Suppressor macrophage (primary cell): Measurements from ENCODE around the gene POLR2B.
"Not testable (repeated sequence)": the region's sequence is repeated elsewhere in the genome, so short reads cannot be mapped to it uniquely, and the experiment has no call there.

Source experiments
- DNase-seq, 4 experiments: peaks; one replicate each; pipeline ENCODE4 v3.0.0-alpha.2; 2020 to 2022

Gene POLR2B

DNA sequence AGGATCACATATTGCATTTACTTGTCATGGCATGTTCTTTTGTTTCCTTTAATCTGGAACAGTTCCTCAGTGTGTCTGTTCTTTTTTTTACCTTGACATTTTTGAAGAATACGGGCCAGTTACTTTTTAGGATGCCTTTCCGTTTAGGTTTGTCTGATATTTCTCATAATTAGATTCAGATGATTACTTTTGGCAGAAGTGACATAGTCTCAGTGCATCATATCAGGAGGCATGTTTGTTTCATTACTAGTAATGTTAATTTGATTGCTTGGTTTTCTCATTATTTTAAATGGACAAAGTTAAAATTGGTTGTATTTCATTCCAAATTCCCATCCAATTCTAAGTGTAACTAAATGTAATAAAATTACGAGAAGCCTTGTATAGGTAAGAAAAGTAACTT, 8.3 kb downstream of the POLR2B start:
- no peak for DNase-seq

GRCh38 chr4:56990109-56990905, 11.6 kb downstream of the POLR2B start:
- peak; percentile 4 to 59 (median 38) for DNase-seq

DNA sequence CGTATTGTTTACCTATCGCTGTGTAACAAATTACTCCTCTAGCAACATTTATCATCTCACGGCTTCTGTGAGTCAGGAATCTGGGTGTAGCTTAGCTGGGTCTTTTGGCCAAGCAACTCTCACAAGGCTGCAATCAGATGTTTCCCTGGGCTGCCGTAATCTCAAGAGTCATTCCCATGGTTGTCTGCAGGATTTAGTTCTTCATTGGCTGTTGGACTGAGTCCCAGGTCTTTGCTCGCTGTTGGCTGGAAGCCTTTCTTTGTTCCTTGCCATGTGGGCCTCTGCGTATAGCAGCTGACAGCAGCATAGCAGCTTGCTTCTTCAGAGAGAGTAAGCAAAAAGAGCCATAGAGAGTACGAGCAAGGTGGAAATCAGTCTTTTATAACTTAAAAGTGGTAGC, 16.8 kb downstream of the POLR2B start:
- no peak for DNase-seq

DNA sequence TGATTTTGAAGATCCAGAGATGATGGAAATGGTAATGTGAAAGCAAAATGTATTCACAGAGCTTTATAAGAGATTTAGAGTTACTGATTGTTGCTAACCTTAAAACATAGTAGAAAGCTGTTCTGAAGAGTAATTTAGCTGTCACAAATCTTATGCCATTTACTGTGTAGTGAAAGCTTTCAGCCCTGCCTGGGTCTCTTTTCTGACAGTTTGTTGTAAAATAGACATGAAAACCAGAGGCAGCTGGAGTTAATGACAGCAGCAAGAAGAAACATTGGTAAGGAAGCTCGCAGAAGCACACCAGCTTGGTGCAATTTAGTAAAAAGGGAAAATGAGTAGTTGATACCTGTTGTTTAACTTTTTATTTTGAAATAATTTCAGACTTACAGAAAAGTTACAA, 21.1 kb downstream of the POLR2B start:
- DNase-seq: no peak

DNA sequence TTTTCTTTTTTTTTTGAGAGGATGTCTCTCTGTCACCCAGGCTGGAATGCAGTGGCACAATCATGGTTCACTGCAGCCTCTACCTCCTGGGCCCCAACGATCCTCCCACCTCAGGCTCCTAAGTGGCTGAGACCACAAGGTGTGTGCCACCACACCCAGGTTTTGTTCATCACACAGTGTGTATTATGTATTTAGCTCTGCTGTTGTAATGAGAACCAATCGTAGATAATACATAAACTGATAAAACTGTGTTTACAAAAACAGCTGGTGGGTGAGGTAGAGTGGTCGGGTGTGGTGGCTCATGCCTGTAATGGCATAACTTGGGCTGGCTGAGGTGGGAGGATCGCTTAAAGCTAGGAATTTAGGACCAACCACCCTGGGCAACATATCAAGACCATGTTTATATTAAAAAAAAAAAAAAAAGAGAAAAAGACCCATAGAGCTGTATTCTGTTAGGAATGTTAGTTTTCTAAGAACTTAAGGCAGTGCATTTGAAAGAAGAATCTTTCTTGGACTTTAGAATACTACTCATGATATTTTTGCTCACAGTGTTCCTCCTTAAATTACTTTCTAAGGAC, 34.9 kb downstream of the POLR2B start:
- DNase-seq: no peak

DNA sequence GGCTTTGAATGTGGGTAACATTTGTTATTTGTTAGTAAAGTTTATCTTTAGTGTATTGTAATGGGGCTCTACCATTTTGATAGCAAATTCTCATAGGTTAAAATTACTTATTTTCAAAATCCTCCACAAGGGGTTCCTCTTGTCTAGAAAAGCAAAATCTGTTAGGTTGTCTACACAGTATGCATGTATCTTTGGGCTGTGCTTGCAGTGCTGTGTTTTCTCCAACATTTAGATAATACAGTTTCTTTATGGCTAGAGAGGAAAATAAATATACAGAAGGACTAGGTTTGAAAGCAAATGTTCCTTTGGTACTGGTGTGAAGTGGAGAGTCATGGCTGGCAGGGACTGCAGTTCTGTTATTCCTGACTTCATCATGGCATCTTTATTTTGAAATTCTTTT, 40.3 kb downstream of the POLR2B start:
- peak in 1 of 4 experiments; percentile 2 for DNase-seq

DNA sequence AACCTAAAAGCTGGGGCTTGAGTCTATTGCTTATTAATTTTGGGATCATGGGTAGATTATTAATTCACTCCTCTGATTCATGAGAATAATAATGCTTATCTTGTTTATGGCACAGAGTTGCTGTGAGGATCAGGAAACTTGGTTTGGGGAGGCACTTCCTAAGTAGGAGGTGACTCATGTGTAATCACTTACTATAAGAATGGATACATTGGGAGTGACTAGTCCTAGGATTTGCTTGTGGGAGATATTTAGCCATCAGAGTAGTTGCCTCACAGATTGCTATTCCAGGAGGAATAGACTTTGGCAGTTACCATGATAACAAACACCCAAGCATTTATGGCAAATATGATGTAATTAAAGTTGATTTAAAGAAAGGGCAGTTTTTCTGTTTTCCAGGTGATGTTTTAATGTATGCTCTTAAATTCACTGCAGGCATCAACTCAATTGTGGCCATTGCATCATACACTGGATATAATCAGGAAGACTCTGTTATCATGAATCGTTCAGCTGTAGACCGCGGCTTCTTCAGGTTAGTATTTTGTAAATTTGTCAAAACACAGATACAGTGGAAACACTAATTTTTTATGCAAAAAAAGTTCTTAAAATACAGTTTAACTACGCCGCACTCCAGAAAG, 41.9 kb downstream of the POLR2B start:
- DNase-seq: no peak

DNA sequence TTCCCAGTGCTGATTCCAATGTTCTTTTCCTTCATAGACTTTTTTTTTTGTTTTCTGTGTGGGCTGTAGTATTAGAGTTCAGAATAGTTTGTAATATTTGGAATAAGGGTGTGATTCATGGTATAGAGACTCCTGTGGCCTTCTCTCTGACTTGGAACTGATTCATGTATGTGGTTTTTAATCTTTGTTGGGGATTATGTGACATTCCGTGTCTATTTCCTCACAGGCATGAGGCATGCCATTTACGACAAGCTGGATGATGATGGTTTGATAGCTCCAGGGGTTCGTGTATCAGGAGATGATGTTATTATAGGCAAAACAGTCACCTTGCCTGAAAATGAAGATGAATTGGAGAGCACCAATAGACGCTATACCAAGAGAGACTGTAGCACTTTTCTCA, 44.4 kb downstream of the POLR2B start:
- DNase-seq: no peak

- DNase-seq: no peak
Observed at GRCh38 chr4:57034520-57034919, 55.8 kb downstream of the POLR2B start.

GRCh38 chr4:57037982-57038604, 59.4 kb downstream of the POLR2B start:
- DNase-seq: peak; percentile 48 to 79 (median 58)

DNA sequence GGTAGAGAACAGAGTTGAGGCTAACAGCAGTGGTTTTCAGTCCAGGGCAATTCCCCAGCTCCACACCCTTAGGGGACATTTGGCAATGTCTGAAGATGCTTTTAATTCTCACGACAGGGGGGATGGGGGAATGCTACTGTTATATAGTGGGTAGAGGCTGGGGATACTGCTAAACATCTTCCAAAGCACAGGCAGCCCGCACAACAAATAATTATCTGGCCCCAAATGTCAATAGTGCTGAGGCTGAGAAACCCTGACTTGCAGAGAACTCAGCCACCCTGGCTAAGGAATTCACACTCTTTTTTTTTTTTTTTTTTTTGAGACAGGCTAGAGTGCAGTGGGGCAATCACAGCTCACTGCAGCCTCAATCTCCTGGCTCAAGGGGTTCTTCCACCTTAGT, 60.6 kb downstream of the POLR2B start:
- DNase-seq: no peak

DNA sequence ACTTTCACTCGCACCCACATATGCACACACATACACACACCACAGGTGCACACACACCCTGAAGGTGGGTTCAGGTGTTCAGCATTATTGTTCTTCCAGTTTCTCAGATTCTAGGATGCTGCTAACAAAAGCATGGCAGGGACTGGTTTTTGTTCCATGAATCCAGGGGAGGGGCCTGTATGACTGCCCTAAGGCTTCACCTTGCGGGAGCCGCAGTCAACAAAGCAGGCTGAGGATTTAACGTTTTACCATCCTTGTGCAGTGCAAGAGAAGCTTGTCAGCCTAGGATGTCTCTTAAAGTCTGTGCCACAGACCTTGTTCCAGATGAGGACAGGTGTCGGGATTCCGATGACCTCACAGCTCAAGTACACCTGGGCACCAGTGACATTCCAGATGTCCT, 61.8 kb downstream of the POLR2B start:
- DNase-seq: no peak

GRCh38 chr4:57041020-57041419, 62.3 kb downstream of the POLR2B start:
- no peak for DNase-seq

GRCh38 chr4:57042711-57043169, 64.0 kb downstream of the POLR2B start:
- no peak for DNase-seq

GRCh38 chr4:57043347-57044251, 64.9 kb downstream of the POLR2B start:
- DNase-seq: no peak

- DNase-seq: no peak
Observed at GRCh38 chr4:57044279-57044678, 65.6 kb downstream of the POLR2B start.

DNA sequence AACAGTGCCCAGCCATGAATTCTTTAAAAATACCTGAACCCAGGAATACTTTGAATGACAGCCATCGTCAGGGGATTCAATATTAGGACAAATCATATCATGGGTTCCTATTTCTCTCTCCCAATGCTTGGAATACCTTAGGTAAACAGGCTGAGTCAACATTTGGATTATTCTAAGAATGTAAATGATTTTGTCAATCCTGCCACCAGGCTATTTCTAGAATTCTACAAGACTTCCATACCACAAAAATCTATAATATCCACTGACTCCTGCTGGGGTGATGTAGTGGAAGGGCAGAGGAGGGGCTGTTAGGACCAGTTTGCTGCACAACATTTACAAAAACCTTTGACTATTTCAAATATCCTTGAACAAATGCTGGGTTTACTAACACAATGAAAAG, 66.3 kb downstream of the POLR2B start:
- DNase-seq: no peak

DNA sequence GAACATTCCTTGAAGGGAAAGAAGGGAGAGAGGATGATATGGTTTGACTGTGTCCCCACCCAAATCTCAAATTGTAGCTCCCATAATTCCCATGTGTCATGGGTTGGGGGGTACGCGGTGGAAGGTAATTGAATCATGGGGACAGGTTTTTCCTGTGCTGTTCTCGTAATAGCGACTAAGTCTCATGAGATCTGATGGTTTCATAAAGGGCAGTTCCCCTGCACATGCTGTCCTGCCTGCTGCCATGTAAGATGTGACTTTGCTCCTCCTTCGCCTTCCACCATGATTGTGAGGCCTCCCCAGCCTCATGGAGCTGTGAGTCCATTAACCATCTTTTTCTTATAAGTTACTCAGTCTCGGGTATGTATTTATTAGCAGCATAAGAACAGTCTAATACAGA, 68.3 kb downstream of the POLR2B start:
- DNase-seq: not testable (repeated sequence)

DNA sequence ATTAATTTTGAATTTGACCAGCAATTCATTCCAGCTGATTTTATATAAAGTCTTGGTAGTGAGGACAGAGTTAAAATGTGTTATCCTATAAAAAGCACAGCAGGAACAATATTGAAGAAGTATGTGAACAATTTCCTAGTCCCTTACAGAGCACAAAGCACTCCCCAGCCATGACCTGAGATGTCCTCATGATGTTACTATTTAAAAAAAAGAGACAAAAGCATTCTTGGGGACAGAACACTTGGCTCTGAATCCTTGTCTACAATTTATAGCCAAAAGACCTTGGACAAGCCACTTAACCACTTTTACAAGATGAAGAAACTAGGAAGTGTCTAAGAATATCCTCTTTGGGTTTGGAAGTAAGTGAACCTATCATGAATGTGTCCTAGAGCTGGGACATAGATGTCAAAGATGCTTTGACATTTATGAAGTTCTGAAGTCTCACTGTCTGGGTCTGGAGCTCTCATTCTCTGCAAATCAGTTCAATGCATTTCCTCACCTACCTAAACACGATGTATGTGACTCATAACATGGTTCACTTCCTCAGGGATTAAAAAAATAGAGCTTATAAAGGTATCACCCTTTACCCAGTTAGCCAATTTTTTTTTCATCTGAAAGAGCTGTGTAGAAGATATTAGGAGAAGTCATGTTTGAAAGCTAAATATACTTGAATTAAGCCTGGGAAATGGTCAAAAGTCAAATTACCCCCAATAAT, 70.1 kb downstream of the POLR2B start:
- DNase-seq: no peak

DNA sequence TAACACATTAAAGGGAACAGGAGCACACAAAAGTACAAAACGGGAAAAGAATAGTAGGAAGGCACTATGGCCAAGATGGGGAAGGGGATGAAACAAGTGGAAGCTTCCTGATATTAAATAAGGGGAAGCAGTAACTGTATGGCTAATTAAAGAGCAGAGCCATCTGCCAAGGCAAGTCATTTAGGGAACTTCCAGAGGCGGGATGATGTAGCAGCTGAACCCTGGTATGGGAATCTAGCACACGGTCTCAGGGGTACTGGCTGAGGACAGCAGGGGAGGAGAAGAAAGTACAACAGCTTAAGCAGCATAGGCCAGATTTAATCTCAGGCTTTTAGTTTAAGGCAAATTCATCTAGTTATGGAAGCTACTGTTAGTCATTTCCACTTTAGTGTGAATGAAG, 72.4 kb downstream of the POLR2B start:
- peak; percentile 80 to 91 (median 86) for DNase-seq

DNA sequence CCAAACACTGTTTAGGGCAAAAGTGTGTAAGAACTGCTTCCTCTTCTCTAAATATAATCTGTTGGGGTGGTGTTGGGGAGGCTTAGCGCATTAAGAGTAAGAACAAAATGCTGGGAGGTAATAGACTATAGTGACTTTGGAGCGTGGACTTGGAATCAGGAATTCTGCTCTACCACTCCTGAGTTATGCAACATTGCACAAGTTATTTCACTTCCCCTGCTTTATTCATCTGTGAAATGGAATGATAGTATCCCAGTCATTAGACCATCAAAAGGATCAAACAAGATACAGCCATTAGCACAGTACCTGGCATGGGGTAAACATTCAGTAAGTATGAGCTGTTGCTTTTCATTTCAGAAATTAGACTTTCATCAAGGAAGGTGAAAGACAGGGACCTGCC, 72.8 kb downstream of the POLR2B start:
- DNase-seq: no peak

GRCh38 chr4:57053508-57053907, 74.8 kb downstream of the POLR2B start:
- no peak for DNase-seq
